ENCODE measurements around the gene STK4. TPM values are rescaled to one million over a fixed set of nuclear protein-coding genes. Genes with fewer than 3 reads are reported as not detected.

Gene STK4
- total RNA-seq, 4 donors from 2014 or later: 26.9 to 33.5 (median 28.8) TPM

- peaks cover 0 to 10% of the 10 kb centered on the region in 2 donors for H3K36me3 ChIP-seq
- no peaks in the 10 kb centered on the region for H3K27me3 ChIP-seq
- TF ChIP-seq CTCF (IDR thresholded peaks at IDR 0.05) (no peak), POLR2AphosphoS5 (IDR thresholded peaks at IDR 0.05) (no peak), EP300 (IDR thresholded peaks at IDR 0.05) (no peak), POLR2A (IDR thresholded peaks at IDR 0.05) (no peak)
- H3K4me1 ChIP-seq: peaks cover 0 to 26% (median 0%) of the 10 kb centered on the region in 3 donors
- WGBS, 2 donors (ENCODE audit: low coverage in 1 of 2): 68 to 77% methylated on average over 4 to 5 of the region's 5 CpGs
- no peak overlapping the region for H3K4me3 ChIP-seq
- ATAC-seq: no peak
- no peak overlapping the region for H3K27ac ChIP-seq
- no peaks in the 10 kb centered on the region for H3K9me3 ChIP-seq
Observed at GRCh38 chr20:45041464-45042337, 75.4 kb downstream of the STK4 start.

- no peaks in the 10 kb centered on the region for H3K27me3 ChIP-seq
- peaks cover 0 to 10% of the 10 kb centered on the region in 2 donors for H3K36me3 ChIP-seq
- no peak for TF ChIP-seq POLR2AphosphoS5 (IDR thresholded peaks at IDR 0.05)
- no peak for TF ChIP-seq CTCF (IDR thresholded peaks at IDR 0.05)
- TF ChIP-seq EP300 (IDR thresholded peaks at IDR 0.05): no peak
- TF ChIP-seq POLR2A (IDR thresholded peaks at IDR 0.05): no peak
- no peak for ATAC-seq
- H3K9me3 ChIP-seq: no peaks in the 10 kb centered on the region
- 87 to 100% methylated on average over 1 of the region's 1 CpG for WGBS, 2 donors (ENCODE audit: low coverage in 1 of 2)
- peaks cover 0 to 13% (median 0%) of the 10 kb centered on the region in 3 donors for H3K4me1 ChIP-seq
- H3K27ac ChIP-seq: no peak overlapping the region
- no peak overlapping the region for H3K4me3 ChIP-seq
Observed at GRCh38 chr20:45042978-45043377, 76.7 kb downstream of the STK4 start.

GRCh38 chr20:45044084-45044573 is 77.8 kb downstream of the STK4 start:
- peaks cover 0 to 10% of the 10 kb centered on the region in 2 donors for H3K36me3 ChIP-seq
- no peaks in the 10 kb centered on the region for H3K27me3 ChIP-seq
- no peak for TF ChIP-seq POLR2AphosphoS5 (IDR thresholded peaks at IDR 0.05)
- peak; percentile 71 to 82 (median 77) for TF ChIP-seq CTCF (IDR thresholded peaks at IDR 0.05)
- H3K4me3 ChIP-seq: no peak overlapping the region
- H3K27ac ChIP-seq: no peak overlapping the region
- WGBS, 2 donors (ENCODE audit: low coverage in 1 of 2): 16 to 21% methylated on average over 5 of the region's 5 CpGs
- peaks cover 0 to 11% (median 0%) of the 10 kb centered on the region in 3 donors for H3K4me1 ChIP-seq
- ATAC-seq: peak; percentile 51
- H3K9me3 ChIP-seq: no peaks in the 10 kb centered on the region

GRCh38 chr20:45044601-45045000 is 78.3 kb downstream of the STK4 start:
- Histone ChIP-seq H3K4me3 (no peak overlapping the region), H3K36me3 (peaks cover 0 to 10% of the 10 kb centered on the region in 2 donors), H3K27me3 (no peaks in the 10 kb centered on the region), H3K4me1 (peaks cover 0 to 16% (median 0%) of the 10 kb centered on the region in 3 donors), H3K27ac (no peak overlapping the region), H3K9me3 (no peaks in the 10 kb centered on the region)
- ATAC-seq: no peak
- TF ChIP-seq POLR2A (IDR thresholded peaks at IDR 0.05) (no peak), POLR2AphosphoS5 (IDR thresholded peaks at IDR 0.05) (no peak), CTCF (IDR thresholded peaks at IDR 0.05) (no peak), EP300 (IDR thresholded peaks at IDR 0.05) (no peak)
- 79 to 83% methylated on average over 3 of the region's 3 CpGs for WGBS, 2 donors (ENCODE audit: low coverage in 1 of 2)

All from gastroesophageal sphincter (tissue), 4 donors.